OCI-M2 (cell line): Measurements from ENCODE around the gene PTDSS2.

Experiments used
- DNase-seq: peaks from one replicate; lab custom pipeline; 2025; ENCODE audit not compliant: unreplicated experiment; lab: John Stamatoyannopoulos, UW

The PTDSS2 gene

GRCh38 chr11:447923-448731 lies 2.0 kb upstream of the PTDSS2 start:
- DNase-seq: peak; percentile 75

- DNase-seq: no peak
Measured at GRCh38 chr11:450809-451451, 851 bp downstream of the PTDSS2 start.

GRCh38 chr11:451738-452137 lies 1.7 kb downstream of the PTDSS2 start:
- no peak for DNase-seq

GRCh38 chr11:452203-452744 lies 2.2 kb downstream of the PTDSS2 start:
- no peak for DNase-seq

- no peak for DNase-seq
Measured at GRCh38 chr11:452916-453527, 2.9 kb downstream of the PTDSS2 start.

GRCh38 chr11:453564-453963 lies 3.5 kb downstream of the PTDSS2 start:
- no peak for DNase-seq

GRCh38 chr11:454043-454442 lies 4.0 kb downstream of the PTDSS2 start:
- DNase-seq: no peak

- DNase-seq: no peak
Measured at GRCh38 chr11:454801-455565, 4.9 kb downstream of the PTDSS2 start.

- DNase-seq: no peak
Measured at GRCh38 chr11:455566-456147, 5.6 kb downstream of the PTDSS2 start.

- DNase-seq: no peak
Measured at GRCh38 chr11:456533-456932, 6.5 kb downstream of the PTDSS2 start.

- no peak for DNase-seq
Measured at GRCh38 chr11:457111-457760, 7.2 kb downstream of the PTDSS2 start.

- no peak for DNase-seq
Measured at GRCh38 chr11:459511-460220, 9.6 kb downstream of the PTDSS2 start.

GRCh38 chr11:460331-461199 lies 10.5 kb downstream of the PTDSS2 start:
- no peak for DNase-seq

- no peak for DNase-seq
Measured at GRCh38 chr11:461626-462025, 11.5 kb downstream of the PTDSS2 start.

- DNase-seq: no peak
Measured at GRCh38 chr11:462107-462890, 12.2 kb downstream of the PTDSS2 start.

- no peak for DNase-seq
Measured at GRCh38 chr11:464316-464715, 14.2 kb downstream of the PTDSS2 start.

- DNase-seq: no peak
Measured at GRCh38 chr11:465896-466530, 15.9 kb downstream of the PTDSS2 start.
